ENCODE data around the gene FAR2.
"Not testable (repeated sequence)": the region's sequence is repeated elsewhere in the genome, so short reads cannot be mapped to it uniquely, and the experiment has no call there.

Gene FAR2

GRCh38 chr12:29286081-29286790, 137.2 kb downstream of the FAR2 start:
- no peak for DNase-seq

- DNase-seq: no peak
These were observed 138.5 kb downstream of the FAR2 start for GRCh38 chr12:29287622-29288021.

- no peak for DNase-seq
These were observed 139.0 kb downstream of the FAR2 start for GRCh38 chr12:29288031-29288430.

GRCh38 chr12:29290475-29290874, 141.4 kb downstream of the FAR2 start:
- DNase-seq: not testable (repeated sequence)

- DNase-seq: no peak
These were observed 142.1 kb downstream of the FAR2 start for GRCh38 chr12:29291226-29291625.

- DNase-seq: no peak
These were observed 150.6 kb downstream of the FAR2 start for GRCh38 chr12:29299633-29300032.

- DNase-seq: no peak
These were observed 152.0 kb downstream of the FAR2 start for GRCh38 chr12:29301114-29301513.

GRCh38 chr12:29304388-29304787, 155.3 kb downstream of the FAR2 start:
- DNase-seq: no peak

GRCh38 chr12:29306266-29306665, 157.2 kb downstream of the FAR2 start:
- no peak for DNase-seq

GRCh38 chr12:29306682-29307081, 157.6 kb downstream of the FAR2 start:
- DNase-seq: no peak

GRCh38 chr12:29309320-29309902, 160.3 kb downstream of the FAR2 start:
- no peak for DNase-seq

GRCh38 chr12:29310899-29311298, 161.8 kb downstream of the FAR2 start:
- no peak for DNase-seq

GRCh38 chr12:29314416-29314815, 165.3 kb downstream of the FAR2 start:
- DNase-seq: no peak

- no peak for DNase-seq
These were observed 167.7 kb downstream of the FAR2 start for GRCh38 chr12:29316752-29317151.

GRCh38 chr12:29317556-29318363, 168.7 kb downstream of the FAR2 start:
- DNase-seq: peak; percentile 53 to 78

GRCh38 chr12:29320295-29321085, 171.4 kb downstream of the FAR2 start:
- no peak for DNase-seq

- DNase-seq: no peak
These were observed 173.1 kb downstream of the FAR2 start for GRCh38 chr12:29322157-29322556.

GRCh38 chr12:29329411-29329810, 180.3 kb downstream of the FAR2 start:
- DNase-seq: no peak

- DNase-seq: no peak
These were observed 184.1 kb downstream of the FAR2 start for GRCh38 chr12:29333178-29333577.

GRCh38 chr12:29334937-29335336, 185.9 kb downstream of the FAR2 start:
- no peak for DNase-seq

GRCh38 chr12:29337325-29337724, 188.2 kb downstream of the FAR2 start:
- DNase-seq: no peak

GRCh38 chr12:29343022-29343799, 194.1 kb downstream of the FAR2 start:
- no peak for DNase-seq
